ENCODE results near the gene TFDP1.

DNA sequence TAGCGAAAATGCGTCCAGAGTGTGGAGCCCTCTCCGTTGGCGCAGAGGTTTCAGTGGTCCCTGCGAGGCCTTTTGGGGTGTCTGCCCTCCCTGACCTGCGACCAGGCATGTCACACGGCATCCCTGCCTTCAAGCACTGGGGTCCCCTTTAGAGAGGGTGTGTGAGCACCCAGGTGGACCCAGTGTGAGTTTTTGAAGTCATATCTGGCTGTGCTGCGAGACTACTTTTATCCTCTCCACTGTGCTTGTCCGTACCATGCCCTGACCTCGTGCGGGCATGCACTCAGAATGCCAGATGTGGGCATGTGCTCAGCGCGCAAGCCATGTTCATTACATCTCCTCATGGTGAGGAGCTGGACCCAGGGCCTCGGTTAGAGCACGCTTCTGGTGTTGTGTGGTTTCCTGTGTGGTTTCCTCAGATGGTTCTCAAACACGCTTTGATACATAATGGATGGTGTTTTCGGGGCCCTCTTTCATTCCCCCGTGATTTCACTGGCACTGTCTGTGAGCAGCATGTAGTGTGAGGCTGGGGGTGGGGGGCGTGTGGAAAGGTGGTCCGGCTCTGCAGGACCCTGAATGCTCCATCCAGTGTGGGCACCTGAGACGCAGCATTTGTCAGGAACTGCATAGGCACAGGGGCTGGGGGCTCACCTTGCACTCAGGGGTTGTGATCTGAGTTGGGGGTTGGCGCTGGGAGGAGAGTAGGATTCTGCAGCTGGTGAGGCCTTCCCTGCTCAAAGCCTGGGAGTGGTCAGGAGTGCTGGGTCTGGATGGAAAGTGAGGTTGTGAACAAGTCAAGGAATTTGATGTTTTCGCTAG is 2.3 kb downstream of the TFDP1 start:
- no peak for TF ChIP-seq POLR2AphosphoS5 (IDR thresholded peaks at IDR 0.05; ENCODE audit: borderline replicate concordance, low read depth, low read length)
- TF ChIP-seq EZH2 (IDR thresholded peaks at IDR 0.05), result no peak
